Measurements from ENCODE around the gene KIF26A. TPM values are rescaled to one million over a fixed set of nuclear protein-coding genes. Genes with fewer than 3 reads are reported as not detected.

The KIF26A gene
- total RNA-seq, 1 donor from 2014 or later, result 1.4 TPM

- H3K9me3 ChIP-seq (ENCODE audit: insufficient read depth, low read depth, low read length), result peaks cover 9% of the 10 kb centered on the region
- no peak for TF ChIP-seq EZH2 (IDR thresholded peaks at IDR 0.05; ENCODE audit: insufficient read depth, low read length)
- TF ChIP-seq, protein P1, sequence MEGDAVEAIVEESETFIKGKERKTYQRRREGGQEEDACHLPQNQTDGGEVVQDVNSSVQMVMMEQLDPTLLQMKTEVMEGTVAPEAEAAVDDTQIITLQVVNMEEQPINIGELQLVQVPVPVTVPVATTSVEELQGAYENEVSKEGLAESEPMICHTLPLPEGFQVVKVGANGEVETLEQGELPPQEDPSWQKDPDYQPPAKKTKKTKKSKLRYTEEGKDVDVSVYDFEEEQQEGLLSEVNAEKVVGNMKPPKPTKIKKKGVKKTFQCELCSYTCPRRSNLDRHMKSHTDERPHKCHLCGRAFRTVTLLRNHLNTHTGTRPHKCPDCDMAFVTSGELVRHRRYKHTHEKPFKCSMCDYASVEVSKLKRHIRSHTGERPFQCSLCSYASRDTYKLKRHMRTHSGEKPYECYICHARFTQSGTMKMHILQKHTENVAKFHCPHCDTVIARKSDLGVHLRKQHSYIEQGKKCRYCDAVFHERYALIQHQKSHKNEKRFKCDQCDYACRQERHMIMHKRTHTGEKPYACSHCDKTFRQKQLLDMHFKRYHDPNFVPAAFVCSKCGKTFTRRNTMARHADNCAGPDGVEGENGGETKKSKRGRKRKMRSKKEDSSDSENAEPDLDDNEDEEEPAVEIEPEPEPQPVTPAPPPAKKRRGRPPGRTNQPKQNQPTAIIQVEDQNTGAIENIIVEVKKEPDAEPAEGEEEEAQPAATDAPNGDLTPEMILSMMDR (IDR thresholded peaks at IDR 0.05; ENCODE audit: insufficient read depth, low read depth, low read length), result no peak
- no peak overlapping the region for H3K9ac ChIP-seq (ENCODE audit: low read length)
- Mint-ChIP-seq H3K9me3 (ENCODE audit: unreplicated experiment) (peaks cover 23% of the 10 kb centered on the region), H3K27me3 (ENCODE audit: low read depth, unreplicated experiment) (peaks cover 47% of the 10 kb centered on the region), H3K4me1 (ENCODE audit: low read depth, unreplicated experiment) (no peaks in the 10 kb centered on the region), H3K36me3 (ENCODE audit: low read depth, unreplicated experiment) (peaks cover 2% of the 10 kb centered on the region), H3K4me3 (ENCODE audit: unreplicated experiment) (no peak overlapping the region), H3K27ac (ENCODE audit: unreplicated experiment) (no peak overlapping the region)
- no peak overlapping the region for H2AFZ ChIP-seq (ENCODE audit: low read depth, low read length)
- H3K27me3 ChIP-seq (ENCODE audit: insufficient read depth, low read length), result no peaks in the 10 kb centered on the region
- no peak overlapping the region for H3K4me2 ChIP-seq (ENCODE audit: low read length)
- no peaks in the 10 kb centered on the region for H3K4me1 ChIP-seq (ENCODE audit: insufficient read depth, low read length)
- no peak for FAIRE-seq
- DNase-seq (ENCODE audit: low read depth), result no peak
- H3K79me2 ChIP-seq (ENCODE audit: insufficient read depth, low read length), result no peaks in the 10 kb centered on the region
- no peaks in the 10 kb centered on the region for H3K36me3 ChIP-seq (ENCODE audit: insufficient read depth, low read length)
- H3K4me3 ChIP-seq (ENCODE audit: insufficient read depth, low read depth, low read length), result no peak overlapping the region
- H4K20me1 ChIP-seq (ENCODE audit: insufficient read depth, low read length), result no peaks in the 10 kb centered on the region
- H3K27ac ChIP-seq (ENCODE audit: low read depth, low read length), result no peak overlapping the region
Measured at GRCh38 chr14:104128981-104129380, 9.4 kb upstream of the KIF26A start.

- Histone ChIP-seq H3K9ac (ENCODE audit: low read length) (no peak overlapping the region), H2AFZ (ENCODE audit: low read depth, low read length) (no peak overlapping the region), H3K79me2 (ENCODE audit: insufficient read depth, low read length) (no peaks in the 10 kb centered on the region), H3K4me2 (ENCODE audit: low read length) (no peak overlapping the region), H3K9me3 (ENCODE audit: insufficient read depth, low read depth, low read length) (peaks cover 9% of the 10 kb centered on the region), H3K27ac (ENCODE audit: low read depth, low read length) (no peak overlapping the region), H3K36me3 (ENCODE audit: insufficient read depth, low read length) (no peaks in the 10 kb centered on the region), H3K4me3 (ENCODE audit: insufficient read depth, low read depth, low read length) (no peak overlapping the region), H4K20me1 (ENCODE audit: insufficient read depth, low read length) (no peaks in the 10 kb centered on the region), H3K27me3 (ENCODE audit: insufficient read depth, low read length) (peaks cover 2% of the 10 kb centered on the region), H3K4me1 (ENCODE audit: insufficient read depth, low read length) (no peaks in the 10 kb centered on the region)
- H3K9me3 Mint-ChIP-seq (ENCODE audit: unreplicated experiment), result peaks cover 22% of the 10 kb centered on the region
- no peak overlapping the region for H3K27ac Mint-ChIP-seq (ENCODE audit: unreplicated experiment)
- H3K36me3 Mint-ChIP-seq (ENCODE audit: low read depth, unreplicated experiment), result peaks cover 2% of the 10 kb centered on the region
- no peak overlapping the region for H3K4me3 Mint-ChIP-seq (ENCODE audit: unreplicated experiment)
- DNase-seq (ENCODE audit: low read depth) (no peak), FAIRE-seq (no peak)
- TF ChIP-seq, protein P1 (IDR thresholded peaks at IDR 0.05; ENCODE audit: insufficient read depth, low read depth, low read length), result no peak
- no peak for TF ChIP-seq EZH2 (IDR thresholded peaks at IDR 0.05; ENCODE audit: insufficient read depth, low read length)
- no peaks in the 10 kb centered on the region for H3K4me1 Mint-ChIP-seq (ENCODE audit: low read depth, unreplicated experiment)
- H3K27me3 Mint-ChIP-seq (ENCODE audit: low read depth, unreplicated experiment), result peaks cover 52% of the 10 kb centered on the region
Measured at GRCh38 chr14:104129556-104129955, 8.8 kb upstream of the KIF26A start.

DNA sequence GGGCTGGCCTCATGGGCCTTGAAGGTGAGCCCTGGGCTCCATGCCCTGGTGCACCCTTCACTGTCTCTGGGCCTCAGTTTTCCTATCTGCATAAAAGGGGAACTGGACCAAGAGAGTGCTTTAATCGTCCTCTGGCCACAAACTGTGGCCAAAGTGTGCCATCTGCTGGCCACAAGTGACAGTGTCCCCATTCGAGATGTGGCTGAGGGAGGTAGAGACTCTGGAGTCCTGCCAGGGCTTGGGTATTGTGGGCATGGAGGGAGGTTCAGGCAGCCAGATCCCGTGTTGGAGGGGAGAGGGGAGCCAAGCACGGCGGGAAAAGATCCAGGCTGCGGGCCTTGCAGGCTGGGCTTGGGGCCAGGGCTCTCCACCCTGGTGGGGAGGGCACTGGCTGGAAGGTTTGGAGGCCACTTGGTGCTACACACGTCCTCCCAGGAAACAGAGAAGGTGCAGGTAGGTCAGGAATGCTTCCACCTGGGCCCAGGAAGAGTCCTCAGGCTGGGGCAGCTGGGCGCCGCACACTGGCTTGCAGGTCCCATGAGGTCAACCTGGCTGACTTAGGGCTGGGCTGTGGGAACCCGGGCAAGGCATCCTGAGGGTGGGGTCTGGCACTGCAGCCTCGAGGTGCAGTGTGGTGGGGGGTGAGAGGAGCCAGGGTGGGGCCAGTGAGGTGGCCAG lies 7.3 kb upstream of the KIF26A start:
- no peak overlapping the region for H3K4me3 ChIP-seq (ENCODE audit: insufficient read depth, low read depth, low read length)
- H3K27ac Mint-ChIP-seq (ENCODE audit: unreplicated experiment), result no peak overlapping the region
- H3K9me3 Mint-ChIP-seq (ENCODE audit: unreplicated experiment), result peaks cover 15% of the 10 kb centered on the region
- FAIRE-seq, result no peak
- H3K27me3 Mint-ChIP-seq (ENCODE audit: low read depth, unreplicated experiment), result peaks cover 54% of the 10 kb centered on the region
- no peak overlapping the region for H3K4me3 Mint-ChIP-seq (ENCODE audit: unreplicated experiment)
- H3K4me2 ChIP-seq (ENCODE audit: low read length), result no peak overlapping the region
- peaks cover 12% of the 10 kb centered on the region for H3K27me3 ChIP-seq (ENCODE audit: insufficient read depth, low read length)
- H3K27ac ChIP-seq (ENCODE audit: low read depth, low read length), result no peak overlapping the region
- no peak overlapping the region for H2AFZ ChIP-seq (ENCODE audit: low read depth, low read length)
- H3K79me2 ChIP-seq (ENCODE audit: insufficient read depth, low read length), result no peaks in the 10 kb centered on the region
- H3K4me1 Mint-ChIP-seq (ENCODE audit: low read depth, unreplicated experiment), result no peaks in the 10 kb centered on the region
- H4K20me1 ChIP-seq (ENCODE audit: insufficient read depth, low read length), result no peaks in the 10 kb centered on the region
- H3K36me3 ChIP-seq (ENCODE audit: insufficient read depth, low read length), result no peaks in the 10 kb centered on the region
- no peaks in the 10 kb centered on the region for H3K4me1 ChIP-seq (ENCODE audit: insufficient read depth, low read length)
- H3K9me3 ChIP-seq (ENCODE audit: insufficient read depth, low read depth, low read length), result peaks cover 9% of the 10 kb centered on the region
- H3K9ac ChIP-seq (ENCODE audit: low read length), result no peak overlapping the region
- TF ChIP-seq EZH2 (IDR thresholded peaks at IDR 0.05; ENCODE audit: insufficient read depth, low read length), result no peak
- TF ChIP-seq, protein P1 (IDR thresholded peaks at IDR 0.05; ENCODE audit: insufficient read depth, low read depth, low read length), result peak; percentile 29
- peaks cover 2% of the 10 kb centered on the region for H3K36me3 Mint-ChIP-seq (ENCODE audit: low read depth, unreplicated experiment)
- DNase-seq (ENCODE audit: low read depth), result no peak

Data from astrocyte (in vitro differentiated cells and primary cell).